Esophagus squamous epithelium (tissue), 5 donors: ENCODE data around the gene CXXC4. TPM values are rescaled to one million over a fixed set of nuclear protein-coding genes. Genes with fewer than 3 reads are reported as not detected.

ENCODE experiments used
- DNase-seq: peaks from one replicate; lab custom pipeline; 2025; lab: John Stamatoyannopoulos, UW
- H3K27ac ChIP-seq, 4 donors: fragments of 200-600 bp; sonication (generic); one replicate each; pipeline ENCODE4 v1.5.1; 2016 to 2019; ENCODE audit warnings: mild to moderate bottlenecking in 1 of 4
- H3K27me3 ChIP-seq, 4 donors: fragments of 200-600 bp; sonication (generic); 1 replicate in 3 of 4; 2 replicates in 1 of 4; pipeline versions ENCODE4 v1.5.1 to v1.6.0; 2017 to 2021; ENCODE audit warnings: antibody characterized with exemption in 1 of 4
- H3K36me3 ChIP-seq, 3 donors: fragments of 200-600 bp; sonication (generic); one replicate each; pipeline ENCODE4 v1.5.1; 2016 to 2019
- H3K4me1 ChIP-seq, 3 donors: fragments of 200-600 bp; sonication (generic); one replicate each; pipeline ENCODE4 v1.5.1; 2017 to 2019
- H3K4me3 ChIP-seq, 4 donors: fragments of 200-600 bp; sonication (generic); 1 replicate in 3 of 4; 2 replicates in 1 of 4; pipeline ENCODE4 v1.5.1; 2016 to 2019; ENCODE audit warnings: mild to moderate bottlenecking in 2 of 4, moderate library complexity in 1 of 4
- H3K9me3 ChIP-seq, 3 donors: fragments of 200-600 bp; sonication (generic); one replicate each; pipeline ENCODE4 v1.5.1; 2016 to 2019
- CTCF ChIP-seq, 6 experiments: fragments of 450-650 bp in 4 of 6; fragments of 200-600 bp in 2 of 6; sonication (generic) in 2 of 6; IDR thresholded peaks; one replicate each; pipeline ENCODE4 v1.5.1; 2016 to 2019; ENCODE audit warnings: antibody characterized with exemption in 6 of 6, mild to moderate bottlenecking in 4 of 6, moderate library complexity in 4 of 6
- POLR2A ChIP-seq, 4 donors: fragments of 450-650 bp; IDR thresholded peaks; one replicate each; pipeline ENCODE4 v1.6.1; 2017; ENCODE audit warnings: antibody characterized with exemption in 4 of 4, mild to moderate bottlenecking in 4 of 4, moderate library complexity in 3 of 4
- WGBS, 2 donors: methylation state at CpG; one replicate each; pipeline ENCODE4 v1.1.5; 2018; 5-methylcytosine and 5-hydroxymethylcytosine counted together
- intact Hi-C: fragments of 100-400 bp; cut with DNase I; formaldehyde crosslinking; loops from one replicate; pipeline ENCODE4 v1.15.0; 2022
- total RNA-seq, 4 donors: library from RNA; depleted of rRNA; stranded (reverse); fragments of >200 nt; gene quantifications; one replicate each; pipeline ENCODE4 v1.1.0, GENCODE V29; 2016
- donor health status: DM: yes; HTN: yes; CAD: no.

CXXC4 gene
- under 1 TPM in 1 of 4 donors, not detected in 3; 0.19 TPM for total RNA-seq

- Histone ChIP-seq H3K9me3 (no peaks in the 10 kb centered on the region), H3K27ac (peak within 1 kb of the TSS; percentile 40 to 76 (median 64)), H3K27me3 (peaks cover 0 to 40% (median 0%) of the 10 kb centered on the region in 4 donors), H3K36me3 (no peaks in the 10 kb centered on the region), H3K4me3 (peak within 1 kb of the TSS; percentile 24 to 71 (median 53)), H3K4me1 (peaks cover 0 to 45% (median 14%) of the 10 kb centered on the region in 3 donors)
- TF ChIP-seq CTCF (IDR thresholded peaks at IDR 0.05) = no peak
- TF ChIP-seq POLR2A (IDR thresholded peaks at IDR 0.05) = no peak
- intact Hi-C loops = no loop called here
- DNase-seq = no peak
- 0 to 1% methylated on average over 17 to 30 of the region's 42 CpGs for WGBS, 2 donors
Observed at GRCh38 chr4:104494822-104495559, at the start of gene CXXC4. TSS of gene CXXC4 (minus strand) at chr4:104494894. CDS start at chr4:104491802, 3,092 bp downstream.

- Histone ChIP-seq H3K4me3 (no peak overlapping the region), H3K27me3 (no peaks in the 10 kb centered on the region), H3K4me1 (no peaks in the 10 kb centered on the region), H3K36me3 (no peaks in the 10 kb centered on the region), H3K27ac (no peak overlapping the region), H3K9me3 (no peaks in the 10 kb centered on the region)
- WGBS, 2 donors = 59 to 67% methylated on average over 1 of the region's 1 CpG
- no peak for TF ChIP-seq CTCF (IDR thresholded peaks at IDR 0.05)
- TF ChIP-seq POLR2A (IDR thresholded peaks at IDR 0.05) = no peak
- no peak for DNase-seq
- intact Hi-C loops = no loop called here
Observed at GRCh38 chr4:104533156-104533555, 38.5 kb upstream of the CXXC4 start.

- no peak for TF ChIP-seq CTCF (IDR thresholded peaks at IDR 0.05)
- no peak for TF ChIP-seq POLR2A (IDR thresholded peaks at IDR 0.05)
- Histone ChIP-seq H3K9me3 (no peaks in the 10 kb centered on the region), H3K27me3 (no peaks in the 10 kb centered on the region), H3K4me3 (no peak overlapping the region), H3K36me3 (no peaks in the 10 kb centered on the region), H3K27ac (no peak overlapping the region), H3K4me1 (no peaks in the 10 kb centered on the region)
- no peak for DNase-seq
- intact Hi-C loops = no loop called here
- WGBS, 2 donors = 75 to 79% methylated on average over 2 of the region's 2 CpGs
Observed at GRCh38 chr4:104532677-104533076, 38.0 kb upstream of the CXXC4 start.

- Histone ChIP-seq H3K4me3 (no peak overlapping the region), H3K27me3 (no peaks in the 10 kb centered on the region), H3K4me1 (no peaks in the 10 kb centered on the region), H3K9me3 (no peaks in the 10 kb centered on the region), H3K27ac (no peak overlapping the region), H3K36me3 (no peaks in the 10 kb centered on the region)
- intact Hi-C loops = no loop called here
- WGBS, 2 donors = 18 to 20% methylated on average over 1 of the region's 1 CpG
- DNase-seq = no peak
- TF ChIP-seq CTCF (IDR thresholded peaks at IDR 0.05) (no peak), POLR2A (IDR thresholded peaks at IDR 0.05) (no peak)
Observed at GRCh38 chr4:104531390-104531789, 36.7 kb upstream of the CXXC4 start.

- intact Hi-C loops = no loop called here
- no peaks in the 10 kb centered on the region for H3K36me3 ChIP-seq
- H3K27me3 ChIP-seq = no peaks in the 10 kb centered on the region
- no peak overlapping the region for H3K27ac ChIP-seq
- no peaks in the 10 kb centered on the region for H3K9me3 ChIP-seq
- 78 to 84% methylated on average over 2 of the region's 2 CpGs for WGBS, 2 donors
- TF ChIP-seq CTCF (IDR thresholded peaks at IDR 0.05) = no peak
- H3K4me1 ChIP-seq = no peaks in the 10 kb centered on the region
- no peak overlapping the region for H3K4me3 ChIP-seq
- no peak for DNase-seq
Observed at GRCh38 chr4:104530426-104530825, 35.7 kb upstream of the CXXC4 start.
